B cell (primary cell): ENCODE results near the gene ZFPM1. TPM values are rescaled to one million over a fixed set of nuclear protein-coding genes. Genes with fewer than 3 reads are reported as not detected.

Experiments
- ATAC-seq: fragments of 200-7000 bp; cut with Tn5 transposase; one replicate; pipeline ENCODE4 v1.10.0; 2021; ENCODE audit warnings: low read depth, mild to moderate bottlenecking, moderate number of reproducible peaks, moderate library complexity
- CTCF ChIA-PET: fragments of 350-600 bp; sonication (Branson Sonifier 250); formaldehyde crosslinking; loops from one replicate; lab custom pipeline; 2021; ENCODE audit warnings: antibody characterized with exemption, inconsistent platforms; lab: Charles Lee
- POLR2A ChIA-PET: fragments of 350-600 bp; sonication (Branson Sonifier 250); formaldehyde crosslinking; loops from one replicate; lab custom pipeline; 2021; ENCODE audit warnings: antibody characterized with exemption; lab: Charles Lee
- DNase-seq: peaks from one replicate; pipeline ENCODE4 v3.0.0; 2013
- H2AFZ ChIP-seq: 2 replicates; pipeline ENCODE4 v1.6.1; 2012; ENCODE audit warnings: mild to moderate bottlenecking, low read depth, low read length; ENCODE audit not compliant: insufficient read depth, poor library complexity, severe bottlenecking
- H3K27ac ChIP-seq, 2 donors: 1 replicate in 1 of 2; 2 replicates in 1 of 2; pipeline ENCODE4 v1.5.1; 2012 to 2013; ENCODE audit warnings: low read length in 2 of 2, mild to moderate bottlenecking in 2 of 2, moderate library complexity in 1 of 2
- H3K27me3 ChIP-seq, 4 experiments: fragments of 200-600 bp in 1 of 4; sonication (generic) in 1 of 4; replicated peaks in 1 of 4; 1 replicate in 2 of 4; 2 replicates in 2 of 4; pipeline versions ENCODE4 v1.6.1 to v1.7.0; 2013 to 2016; ENCODE audit warnings: low read length in 3 of 4, mild to moderate bottlenecking in 2 of 4, mixed read lengths in 1 of 4, moderate library complexity in 1 of 4; ENCODE audit not compliant: insufficient read depth in 4 of 4, control insufficient read depth in 3 of 4; ENCODE audit errors: control extremely low read depth in 1 of 4
- H3K36me3 ChIP-seq, 2 experiments: replicated peaks in 1 of 2; 1 replicate in 1 of 2; 2 replicates in 1 of 2; pipeline versions ENCODE4 v1.6.1 to v1.7.1; 2013; ENCODE audit warnings: low read length in 1 of 2; ENCODE audit not compliant: insufficient read depth in 2 of 2, control insufficient read depth in 1 of 2; ENCODE audit errors: control extremely low read depth in 1 of 2, extremely low read depth in 1 of 2
- H3K4me1 ChIP-seq, 2 donors: fragments of 200-600 bp in 1 of 2; sonication (generic) in 1 of 2; 1 replicate in 1 of 2; 2 replicates in 1 of 2; pipeline versions ENCODE4 v1.5.1 to v1.6.1; 2013 to 2017; ENCODE audit warnings: low read length in 2 of 2; ENCODE audit not compliant: control insufficient read depth in 2 of 2, insufficient read depth in 2 of 2
- H3K4me2 ChIP-seq: replicated peaks from 2 replicates; pipeline ENCODE3; 2012; ENCODE audit warnings: mild to moderate bottlenecking, low read depth, low read length; ENCODE audit not compliant: poor library complexity, severe bottlenecking
- H3K4me3 ChIP-seq, 5 experiments: fragments of 200-600 bp in 1 of 5; sonication (generic) in 1 of 5; 1 replicate in 3 of 5; 2 replicates in 2 of 5; pipeline versions ENCODE4 v1.5.1 to v1.7.0; 2011 to 2016; ENCODE audit warnings: low read length in 4 of 5, mild to moderate bottlenecking in 4 of 5, low read depth in 2 of 5, control low read depth in 1 of 5, moderate library complexity in 1 of 5; ENCODE audit not compliant: insufficient read depth in 1 of 5; ENCODE audit errors: control extremely low read depth in 1 of 5, extremely low read depth in 1 of 5
- H3K79me2 ChIP-seq: fragments of 200-600 bp; sonication (generic); one replicate; pipeline ENCODE4 v1.6.0; 2016; ENCODE audit warnings: low read length; ENCODE audit not compliant: control insufficient read depth, insufficient read depth
- H3K9ac ChIP-seq: fragments of 200-600 bp; sonication (generic); 2 replicates; pipeline ENCODE4 v1.6.1; 2017; ENCODE audit warnings: mild to moderate bottlenecking, low read length, moderate library complexity
- H3K9me3 ChIP-seq, 3 donors: one replicate each; pipeline versions ENCODE4 v1.6.1 to v1.7.1; 2013; ENCODE audit warnings: low read length in 2 of 3; ENCODE audit not compliant: control insufficient read depth in 2 of 3, insufficient read depth in 1 of 3; ENCODE audit errors: control extremely low read depth in 1 of 3
- H4K20me1 ChIP-seq: 2 replicates; pipeline ENCODE4 v1.6.0; 2012; ENCODE audit warnings: mild to moderate bottlenecking, low read length; ENCODE audit not compliant: insufficient read depth, control insufficient read depth, poor library complexity, severe bottlenecking
- H3K27ac Mint-ChIP-seq: one replicate; pipeline ENCODE4 v1.8.0; 2021; ENCODE audit warnings: mixed read lengths
- H3K27me3 Mint-ChIP-seq: one replicate; pipeline ENCODE4 v1.8.0; 2021; ENCODE audit warnings: mixed read lengths
- H3K4me1 Mint-ChIP-seq: one replicate; pipeline ENCODE4 v1.8.0; 2021; ENCODE audit warnings: mixed read lengths
- H3K4me3 Mint-ChIP-seq: one replicate; pipeline ENCODE4 v1.8.0; 2021; ENCODE audit warnings: mixed read lengths
- H3K9me3 Mint-ChIP-seq: one replicate; pipeline ENCODE4 v1.8.0; 2022; ENCODE audit warnings: mixed read lengths; ENCODE audit not compliant: insufficient read depth
- EZH2 ChIP-seq: IDR thresholded peaks from 2 replicates; pipeline ENCODE4 v1.6.1; 2012; ENCODE audit warnings: borderline replicate concordance, low read depth, mild to moderate bottlenecking, moderate library complexity, low read length; ENCODE audit not compliant: insufficient read depth, poor library complexity, severe bottlenecking
- WGBS: methylation state at CpG from one replicate; pipeline ENCODE4 v1.1.5; 2013; ENCODE audit warnings: missing lambda C conversion rate; ENCODE audit not compliant: insufficient coverage; 5-methylcytosine and 5-hydroxymethylcytosine counted together
- intact Hi-C: fragments of 100-400 bp; cut with micrococcal nuclease; formaldehyde crosslinking; loops from one replicate; pipeline ENCODE4 v1.10.0; 2022
- polyA plus RNA-seq: library from polyadenylated mRNA; depleted of rRNA; stranded (reverse); fragments of >200 nt; gene quantifications from 2 replicates; pipeline ENCODE4 v1.2.3, GENCODE V29; 2012
- total RNA-seq, 2 donors: library from RNA; stranded (reverse); fragments of 120-200 nt in 1 of 2; gene quantifications; 1 replicate in 1 of 2; 2 replicates in 1 of 2; pipeline versions ENCODE4 v1.2.3 to v1.2.4, GENCODE V29; 2013 to 2022
- TF ChIP-seq, protein P1 (sequence below): fragments of 200-600 bp; IDR thresholded peaks from one replicate; pipeline ENCODE4 v1.8.0; 2022; ENCODE audit warnings: antibody characterized with exemption, mild to moderate bottlenecking

The ZFPM1 gene
- total and polyA plus RNA-seq, 2 donors (not counting 1 experiment from before 2014, with no cell fraction given) = 4.3 to 34.6 TPM

DNA sequence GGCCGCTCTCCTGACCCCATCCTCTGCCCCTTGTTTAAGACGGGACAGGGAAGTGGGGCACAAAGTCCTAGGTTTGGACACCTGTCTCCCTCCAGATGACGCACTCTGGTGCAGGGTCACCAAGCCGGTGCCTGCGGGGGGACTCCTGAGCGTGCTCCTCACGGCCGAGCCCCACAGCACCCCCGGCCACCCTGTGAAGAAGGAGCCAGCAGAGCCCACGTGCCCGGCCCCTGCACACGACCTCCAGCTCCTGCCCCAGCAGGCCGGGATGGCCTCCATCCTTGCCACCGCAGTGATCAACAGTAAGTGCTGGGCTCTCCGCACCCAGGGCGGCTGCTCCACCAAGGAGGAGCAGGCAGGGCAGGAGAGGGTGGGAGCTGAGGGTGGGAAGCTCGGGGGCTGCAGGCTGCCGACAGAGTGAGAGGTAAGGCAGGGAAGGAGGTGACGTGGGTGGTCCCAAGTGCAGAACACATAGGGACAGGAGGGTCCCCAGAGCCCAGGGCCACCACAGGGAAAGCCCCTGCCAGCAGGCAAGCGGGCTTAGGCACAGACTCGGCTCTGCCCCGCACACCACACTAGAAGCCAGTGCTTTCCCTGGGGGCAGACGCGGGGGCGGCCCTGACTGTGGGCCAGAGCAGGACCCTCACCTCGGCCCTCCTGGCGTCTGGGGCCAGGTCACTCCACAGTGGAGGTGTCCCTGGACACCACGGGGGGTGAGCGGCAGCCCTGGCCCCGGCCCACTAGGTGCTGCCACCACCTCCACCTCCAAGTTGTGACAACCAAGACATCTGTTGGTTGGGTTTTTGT is 75.1 kb downstream of the ZFPM1 start:
- DNase-seq (no peak), ATAC-seq (no peak)
- Mint-ChIP-seq H3K27ac (no peak overlapping the region), H3K27me3 (no peaks in the 10 kb centered on the region), H3K9me3 (no peaks in the 10 kb centered on the region), H3K4me1 (peaks cover 5% of the 10 kb centered on the region), H3K4me3 (no peak overlapping the region)
- TF ChIP-seq EZH2 = no peak
- TF ChIP-seq, protein P1, sequence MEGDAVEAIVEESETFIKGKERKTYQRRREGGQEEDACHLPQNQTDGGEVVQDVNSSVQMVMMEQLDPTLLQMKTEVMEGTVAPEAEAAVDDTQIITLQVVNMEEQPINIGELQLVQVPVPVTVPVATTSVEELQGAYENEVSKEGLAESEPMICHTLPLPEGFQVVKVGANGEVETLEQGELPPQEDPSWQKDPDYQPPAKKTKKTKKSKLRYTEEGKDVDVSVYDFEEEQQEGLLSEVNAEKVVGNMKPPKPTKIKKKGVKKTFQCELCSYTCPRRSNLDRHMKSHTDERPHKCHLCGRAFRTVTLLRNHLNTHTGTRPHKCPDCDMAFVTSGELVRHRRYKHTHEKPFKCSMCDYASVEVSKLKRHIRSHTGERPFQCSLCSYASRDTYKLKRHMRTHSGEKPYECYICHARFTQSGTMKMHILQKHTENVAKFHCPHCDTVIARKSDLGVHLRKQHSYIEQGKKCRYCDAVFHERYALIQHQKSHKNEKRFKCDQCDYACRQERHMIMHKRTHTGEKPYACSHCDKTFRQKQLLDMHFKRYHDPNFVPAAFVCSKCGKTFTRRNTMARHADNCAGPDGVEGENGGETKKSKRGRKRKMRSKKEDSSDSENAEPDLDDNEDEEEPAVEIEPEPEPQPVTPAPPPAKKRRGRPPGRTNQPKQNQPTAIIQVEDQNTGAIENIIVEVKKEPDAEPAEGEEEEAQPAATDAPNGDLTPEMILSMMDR = no peak
- no peak overlapping the region for H3K9ac ChIP-seq
- ChIA-PET CTCF (interaction anchor here (0.9 to 1.3 kb wide), 4 partner anchors 48 to 84 kb away, joined by 3 to 5 read pairs (median 4); no protein-coding TSS in a partner anchor), POLR2A (no interaction called here)
- H3K9me3 ChIP-seq = no peaks in the 10 kb centered on the region
- H3K4me3 ChIP-seq = no peak overlapping the region
- no peaks in the 10 kb centered on the region for H3K79me2 ChIP-seq
- H3K36me3 ChIP-seq = no peaks in the 10 kb centered on the region
- WGBS = 83% methylated on average over 28 of the region's 30 CpGs
- peaks cover 0 to 6% of the 10 kb centered on the region in 2 donors for H3K4me1 ChIP-seq
- no peak overlapping the region for H3K27ac ChIP-seq
- no peak overlapping the region for H2AFZ ChIP-seq
- peaks cover 7% of the 10 kb centered on the region for H4K20me1 ChIP-seq
- H3K27me3 ChIP-seq = no peaks in the 10 kb centered on the region
- no peak overlapping the region for H3K4me2 ChIP-seq
- intact Hi-C loops = loop anchor here (1.0 to 2.0 kb wide), 2 partner anchors 35 to 48 kb away; no protein-coding TSS in a partner anchor

DNA sequence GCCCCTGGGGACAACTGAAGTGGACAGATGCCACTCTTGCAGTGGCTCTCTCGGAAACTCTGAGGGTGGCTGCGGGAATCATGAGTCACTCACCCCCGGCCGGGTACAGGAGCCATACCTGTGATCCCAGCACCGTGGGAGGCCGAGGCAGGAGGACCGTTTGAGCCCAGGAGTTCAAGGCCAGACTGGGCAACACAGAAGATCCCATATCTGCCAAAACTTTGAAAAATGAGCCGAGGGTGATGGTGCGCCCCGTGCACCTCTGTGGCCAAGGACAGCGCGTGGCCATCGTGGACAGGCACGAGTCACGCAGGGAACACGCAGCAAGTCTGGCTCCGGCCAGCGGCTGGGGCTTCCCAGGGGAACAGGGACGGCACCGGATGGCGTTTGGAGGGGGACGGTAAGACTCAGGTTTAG is 75.8 kb downstream of the ZFPM1 start:
- no peak for ATAC-seq
- intact Hi-C loops = no loop called here
- no peak overlapping the region for H3K27ac ChIP-seq
- H3K27me3 ChIP-seq = no peaks in the 10 kb centered on the region
- no peak overlapping the region for H2AFZ ChIP-seq
- 92% methylated on average over 22 of the region's 22 CpGs for WGBS
- no peak overlapping the region for H3K4me3 Mint-ChIP-seq
- H3K4me3 ChIP-seq = no peak overlapping the region
- POLR2A ChIA-PET = no interaction called here
- no peak overlapping the region for H3K4me2 ChIP-seq
- no peaks in the 10 kb centered on the region for H3K27me3 Mint-ChIP-seq
- H3K9ac ChIP-seq = no peak overlapping the region
- peaks cover 0 to 6% of the 10 kb centered on the region in 2 donors for H3K4me1 ChIP-seq
- H3K27ac Mint-ChIP-seq = peak overlapping the region; percentile 20
- H3K79me2 ChIP-seq = no peaks in the 10 kb centered on the region
- H3K9me3 Mint-ChIP-seq = no peaks in the 10 kb centered on the region
- CTCF ChIA-PET = interaction anchor here (1.3 kb wide), 1 partner anchor 85 kb away, joined by 5 read pairs; no protein-coding TSS in a partner anchor
- TF ChIP-seq, protein P1 = no peak
- TF ChIP-seq EZH2 = no peak
- peaks cover 7% of the 10 kb centered on the region for H4K20me1 ChIP-seq
- H3K4me1 Mint-ChIP-seq = peaks cover 5% of the 10 kb centered on the region
- no peak for DNase-seq
- H3K9me3 ChIP-seq = no peaks in the 10 kb centered on the region
- H3K36me3 ChIP-seq = no peaks in the 10 kb centered on the region
